Keratinocyte (primary cell): ENCODE measurements around the gene ITFG1. TPM values are rescaled to one million over a fixed set of nuclear protein-coding genes. Genes with fewer than 3 reads are reported as not detected.

Source experiments
- DNase-seq: peaks from one replicate; pipeline ENCODE4 v3.0.0-alpha.2; 2011; ENCODE audit warnings: low read depth, missing footprints, low spot score
- FAIRE-seq: peaks from 2 replicates; lab custom pipeline; 2011; peaks lifted over from hg19 to GRCh38; lab: Jason Lieb, UNC
- H2AFZ ChIP-seq: 2 replicates; pipeline ENCODE4 v1.6.0; 2012; ENCODE audit warnings: low read length, control low read depth, inconsistent platforms; ENCODE audit not compliant: control insufficient read depth
- H3K27ac ChIP-seq: 2 replicates; pipeline ENCODE4 v1.5.1; 2011; ENCODE audit warnings: low read length; ENCODE audit not compliant: control insufficient read depth, insufficient read depth
- H3K27me3 ChIP-seq: 3 replicates; pipeline ENCODE4 v1.6.0; 2011; ENCODE audit warnings: low read length; ENCODE audit not compliant: control insufficient read depth, insufficient read depth; ENCODE audit errors: extremely low read depth
- H3K36me3 ChIP-seq, 2 experiments: 2 replicates in 1 of 2; 3 replicates in 1 of 2; pipeline ENCODE4 v1.5.1; 2011; ENCODE audit warnings: low read length in 2 of 2, mild to moderate bottlenecking in 1 of 2; ENCODE audit not compliant: control insufficient read depth in 2 of 2, insufficient read depth in 2 of 2; ENCODE audit errors: extremely low read depth in 1 of 2
- H3K4me1 ChIP-seq: 3 replicates; pipeline ENCODE4 v1.5.1; 2011; ENCODE audit warnings: low read length; ENCODE audit not compliant: control insufficient read depth, insufficient read depth; ENCODE audit errors: extremely low read depth
- H3K4me2 ChIP-seq: 3 replicates; pipeline ENCODE4 v1.6.0; 2011; ENCODE audit warnings: low read depth, low read length; ENCODE audit not compliant: control insufficient read depth, insufficient read depth; ENCODE audit errors: extremely low read depth
- H3K4me3 ChIP-seq, 3 experiments: fragments of 200-600 bp in 1 of 3; sonication (generic) in 1 of 3; 2 replicates in 2 of 3; 3 replicates in 1 of 3; pipeline ENCODE4 v1.5.1; 2011 to 2016; ENCODE audit warnings: low read length in 3 of 3, mild to moderate bottlenecking in 3 of 3, control low read depth in 2 of 3, inconsistent platforms in 1 of 3, low read depth in 1 of 3, mixed read lengths in 1 of 3, mixed run types in 1 of 3, moderate library complexity in 1 of 3; ENCODE audit not compliant: control insufficient read depth in 2 of 3, insufficient read depth in 2 of 3; ENCODE audit errors: extremely low read depth in 1 of 3
- H3K79me2 ChIP-seq: 2 replicates; pipeline ENCODE4 v1.6.0; 2012; ENCODE audit warnings: low read length; ENCODE audit not compliant: control insufficient read depth, insufficient read depth
- H3K9ac ChIP-seq: 3 replicates; pipeline ENCODE4 v1.6.0; 2011; ENCODE audit warnings: low read length; ENCODE audit not compliant: control insufficient read depth, insufficient read depth; ENCODE audit errors: extremely low read depth
- H3K9me1 ChIP-seq: 3 replicates; pipeline ENCODE4 v1.6.0; 2011; ENCODE audit warnings: low read length; ENCODE audit not compliant: control insufficient read depth, insufficient read depth; ENCODE audit errors: extremely low read depth
- H3K9me3 ChIP-seq: 2 replicates; pipeline ENCODE4 v1.5.1; 2012; ENCODE audit warnings: low read depth, low read length; ENCODE audit not compliant: control insufficient read depth
- H4K20me1 ChIP-seq: 3 replicates; pipeline ENCODE4 v1.6.0; 2011; ENCODE audit warnings: low read length; ENCODE audit not compliant: control insufficient read depth, insufficient read depth; ENCODE audit errors: extremely low read depth
- CTCF ChIP-seq, 3 experiments: IDR thresholded peaks in 1 of 3; conservative IDR thresholded peaks in 1 of 3; optimal IDR thresholded peaks in 1 of 3; 2 replicates in 2 of 3; 3 replicates in 1 of 3; pipeline versions ENCODE3 to v1.5.1; 2011; ENCODE audit warnings: low read length in 3 of 3, mild to moderate bottlenecking in 3 of 3, moderate library complexity in 2 of 3, control low read depth in 1 of 3, inconsistent platforms in 1 of 3; ENCODE audit not compliant: insufficient read depth in 2 of 3; ENCODE audit errors: extremely low read depth in 1 of 3
- EZH2 ChIP-seq: IDR thresholded peaks from one replicate; pipeline ENCODE4 v1.6.1; 2012; ENCODE audit warnings: inconsistent platforms, mild to moderate bottlenecking, low read length, moderate library complexity
- dilution Hi-C: fragments of 300-500 bp; cut with MboI; formaldehyde crosslinking; loops from one replicate; pipeline ENCODE4 v1.7.0; 2020; ENCODE audit warnings: low sequenced_read_pairs; ENCODE audit not compliant: extremely low pct_ligation_motif_present
- polyA plus RNA-seq, 5 experiments: library from polyadenylated mRNA; depleted of rRNA in 3 of 5; stranded (reverse) in 3 of 5; stranded (forward) in 1 of 5; unstranded in 1 of 5; fragments of >200 nt; gene quantifications; 1 replicate in 1 of 5; 2 replicates in 3 of 5; 3 replicates in 1 of 5; pipeline versions ENCODE4 v1.2.1 to v1.2.3, GENCODE V29; 2011 to 2012; ENCODE audit warnings: missing spikeins in 2 of 5, low read depth in 1 of 5, low replicate concordance in 1 of 5

ITFG1 gene
- polyA plus RNA-seq, 1 donor (not counting 4 experiments of a cell fraction or from before 2014, with no cell fraction given) = 83.8 TPM

GRCh38 chr16:47424846-47425245 lies 36.0 kb downstream of the ITFG1 start:
- Histone ChIP-seq H3K27me3 (no peaks in the 10 kb centered on the region), H3K79me2 (no peaks in the 10 kb centered on the region), H3K36me3 (peaks cover 3 to 10% of the 10 kb centered on the region in 2 experiments), H3K9ac (no peak overlapping the region), H3K27ac (no peak overlapping the region), H2AFZ (no peak overlapping the region), H4K20me1 (no peaks in the 10 kb centered on the region), H3K4me2 (no peak overlapping the region), H3K9me1 (no peaks in the 10 kb centered on the region), H3K9me3 (no peaks in the 10 kb centered on the region), H3K4me3 (no peak overlapping the region), H3K4me1 (no peaks in the 10 kb centered on the region)
- no peak for DNase-seq
- TF ChIP-seq CTCF (optimal IDR thresholded peaks at IDR 0.05 in 1 of 3, IDR thresholded peaks at IDR 0.05 in 1 of 3, conservative IDR thresholded peaks at IDR 0.05 in 1 of 3; ENCODE audit: extremely low read depth in 1 of 3, insufficient read depth in 2 of 3, low read length in 3 of 3) (no peak), EZH2 (no peak)
- dilution Hi-C loops = no loop called here
- no peak for FAIRE-seq

GRCh38 chr16:47416869-47417268 lies 44.0 kb downstream of the ITFG1 start:
- no peaks in the 10 kb centered on the region for H3K9me1 ChIP-seq
- DNase-seq (no peak), FAIRE-seq (no peak)
- no peak overlapping the region for H3K4me3 ChIP-seq
- H3K27me3 ChIP-seq = no peaks in the 10 kb centered on the region
- dilution Hi-C loops = no loop called here
- H3K36me3 ChIP-seq = no peaks in the 10 kb centered on the region
- no peak overlapping the region for H3K27ac ChIP-seq
- no peak overlapping the region for H3K4me2 ChIP-seq
- no peak overlapping the region for H3K9ac ChIP-seq
- no peaks in the 10 kb centered on the region for H4K20me1 ChIP-seq
- H2AFZ ChIP-seq = no peak overlapping the region
- no peaks in the 10 kb centered on the region for H3K79me2 ChIP-seq
- no peak for TF ChIP-seq EZH2
- no peak for TF ChIP-seq CTCF (optimal IDR thresholded peaks at IDR 0.05 in 1 of 3, IDR thresholded peaks at IDR 0.05 in 1 of 3, conservative IDR thresholded peaks at IDR 0.05 in 1 of 3; ENCODE audit: extremely low read depth in 1 of 3, insufficient read depth in 2 of 3, low read length in 3 of 3)
- H3K4me1 ChIP-seq = no peaks in the 10 kb centered on the region
- no peaks in the 10 kb centered on the region for H3K9me3 ChIP-seq
